CD4-positive, alpha-beta memory T cell (primary cell): ENCODE results near the gene TMEM179. TPM values are rescaled to one million over a fixed set of nuclear protein-coding genes. Genes with fewer than 3 reads are reported as not detected.

ENCODE experiments used
- CTCF ChIA-PET: fragments of 350-600 bp; sonication (Branson Sonifier 250); formaldehyde crosslinking; loops from one replicate; lab custom pipeline; 2021; ENCODE audit warnings: inconsistent platforms; ENCODE audit not compliant: partially characterized antibody; lab: Charles Lee
- POLR2A ChIA-PET: fragments of 350-600 bp; sonication (Branson Sonifier 250); formaldehyde crosslinking; loops from one replicate; lab custom pipeline; 2021; ENCODE audit not compliant: partially characterized antibody; lab: Charles Lee
- DNase-seq, 5 donors: peaks; one replicate each; pipeline versions ENCODE4 v3.0.0 to v3.0.0-alpha.2; 2020 to 2022; ENCODE audit warnings: mixed read lengths in 1 of 5
- H3K27ac ChIP-seq: one replicate; pipeline ENCODE4 v1.7.0; 2013; ENCODE audit warnings: low read depth, low read length
- H3K27me3 ChIP-seq: 2 replicates; pipeline ENCODE4 v1.7.0; 2013; ENCODE audit warnings: mild to moderate bottlenecking, low read length, moderate library complexity; ENCODE audit not compliant: insufficient read depth
- H3K36me3 ChIP-seq: 2 replicates; pipeline ENCODE4 v1.7.0; 2013; ENCODE audit warnings: mild to moderate bottlenecking, low read length, moderate library complexity; ENCODE audit not compliant: insufficient read depth
- H3K4me1 ChIP-seq: 2 replicates; pipeline ENCODE4 v1.7.0; 2013; ENCODE audit warnings: mild to moderate bottlenecking, low read length, moderate library complexity; ENCODE audit not compliant: insufficient read depth
- H3K4me3 ChIP-seq, 2 donors: one replicate each; pipeline ENCODE4 v1.7.0; 2013; ENCODE audit warnings: low read length in 2 of 2, mild to moderate bottlenecking in 1 of 2
- H3K9me3 ChIP-seq, 2 donors: one replicate each; pipeline ENCODE4 v1.7.0; 2013; ENCODE audit warnings: low read length in 2 of 2, control low read depth in 1 of 2; ENCODE audit not compliant: control insufficient read depth in 1 of 2
- H3K27ac Mint-ChIP-seq, 7 donors: one replicate each; pipeline ENCODE4 v1.8.0; 2020 to 2021; ENCODE audit warnings: mixed read lengths in 7 of 7, mild to moderate bottlenecking in 6 of 7, inconsistent platforms in 3 of 7, moderate library complexity in 3 of 7
- H3K27me3 Mint-ChIP-seq, 2 donors: one replicate each; pipeline ENCODE4 v1.8.0; 2020 to 2021; ENCODE audit warnings: mixed read lengths in 2 of 2
- H3K36me3 Mint-ChIP-seq, 2 donors: one replicate each; pipeline ENCODE4 v1.8.0; 2020 to 2021; ENCODE audit warnings: mixed read lengths in 2 of 2, inconsistent platforms in 1 of 2, mild to moderate bottlenecking in 1 of 2
- H3K4me1 Mint-ChIP-seq, 4 donors: one replicate each; pipeline ENCODE4 v1.8.0; 2020 to 2021; ENCODE audit warnings: mixed read lengths in 4 of 4, mild to moderate bottlenecking in 1 of 4
- H3K4me3 Mint-ChIP-seq, 8 donors: one replicate each; pipeline ENCODE4 v1.8.0; 2020 to 2021; ENCODE audit warnings: mixed read lengths in 8 of 8, mild to moderate bottlenecking in 7 of 8, moderate library complexity in 6 of 8, inconsistent platforms in 3 of 8
- H3K9me3 Mint-ChIP-seq, 8 donors: one replicate each; pipeline ENCODE4 v1.8.0; 2020 to 2021; ENCODE audit warnings: mixed read lengths in 8 of 8, mild to moderate bottlenecking in 5 of 8, inconsistent platforms in 3 of 8, moderate library complexity in 1 of 8
- intact Hi-C: fragments of 100-400 bp; cut with micrococcal nuclease; formaldehyde crosslinking; loops from one replicate; pipeline ENCODE4 v1.15.1; 2023
- polyA plus RNA-seq, 2 donors: library from polyadenylated mRNA; unstranded; fragments of 300-500 nt; fragmentation: Illumina TruSeq; gene quantifications; one replicate each; pipeline ENCODE4 v1.2.3, GENCODE V29; 2021
- total RNA-seq, 2 experiments: library from RNA; stranded (reverse); gene quantifications; one replicate each; pipeline ENCODE4 v1.2.3, GENCODE V29; 2021

The TMEM179 gene
- total and polyA plus RNA-seq, 4 experiments from 2014 or later, result not detected

GRCh38 chr14:104589338-104590195, 15.0 kb downstream of the TMEM179 start:
- peaks cover 7 to 13% of the 10 kb centered on the region in 2 donors for H3K27me3 Mint-ChIP-seq
- peaks cover 0 to 4% (median 0%) of the 10 kb centered on the region in 4 donors for H3K4me1 Mint-ChIP-seq

GRCh38 chr14:104588066-104588857, 16.3 kb downstream of the TMEM179 start:
- intact Hi-C loops, result no loop called here
- no peak overlapping the region for H3K4me3 Mint-ChIP-seq
- H3K4me1 Mint-ChIP-seq, result peaks cover 0 to 4% (median 0%) of the 10 kb centered on the region in 4 donors
- no peaks in the 10 kb centered on the region for H3K36me3 Mint-ChIP-seq
- Histone ChIP-seq H3K27ac (no peak overlapping the region), H3K27me3 (no peaks in the 10 kb centered on the region), H3K4me1 (no peaks in the 10 kb centered on the region), H3K4me3 (no peak overlapping the region), H3K9me3 (no peaks in the 10 kb centered on the region), H3K36me3 (no peaks in the 10 kb centered on the region)
- H3K27ac Mint-ChIP-seq, result no peak overlapping the region
- no peak for DNase-seq
- ChIA-PET CTCF (no interaction called here), POLR2A (no interaction called here)
- no peaks in the 10 kb centered on the region for H3K9me3 Mint-ChIP-seq
- peaks cover 9 to 15% of the 10 kb centered on the region in 2 donors for H3K27me3 Mint-ChIP-seq

More at GRCh38 chr14:104589338-104590195, 15.0 kb downstream of the TMEM179 start:
- no peak overlapping the region for H3K27ac ChIP-seq
- H3K36me3 ChIP-seq, result no peaks in the 10 kb centered on the region
- CTCF ChIA-PET, result no interaction called here
- H3K36me3 Mint-ChIP-seq, result no peaks in the 10 kb centered on the region
- H3K4me3 ChIP-seq, result no peak overlapping the region
- H3K9me3 ChIP-seq, result no peaks in the 10 kb centered on the region
- H3K27ac Mint-ChIP-seq, result no peak overlapping the region
- H3K4me3 Mint-ChIP-seq, result no peak overlapping the region
- POLR2A ChIA-PET, result no interaction called here
- no peaks in the 10 kb centered on the region for H3K9me3 Mint-ChIP-seq
- intact Hi-C loops, result no loop called here
- no peaks in the 10 kb centered on the region for H3K4me1 ChIP-seq
- no peaks in the 10 kb centered on the region for H3K27me3 ChIP-seq
- DNase-seq, result no peak

DNA sequence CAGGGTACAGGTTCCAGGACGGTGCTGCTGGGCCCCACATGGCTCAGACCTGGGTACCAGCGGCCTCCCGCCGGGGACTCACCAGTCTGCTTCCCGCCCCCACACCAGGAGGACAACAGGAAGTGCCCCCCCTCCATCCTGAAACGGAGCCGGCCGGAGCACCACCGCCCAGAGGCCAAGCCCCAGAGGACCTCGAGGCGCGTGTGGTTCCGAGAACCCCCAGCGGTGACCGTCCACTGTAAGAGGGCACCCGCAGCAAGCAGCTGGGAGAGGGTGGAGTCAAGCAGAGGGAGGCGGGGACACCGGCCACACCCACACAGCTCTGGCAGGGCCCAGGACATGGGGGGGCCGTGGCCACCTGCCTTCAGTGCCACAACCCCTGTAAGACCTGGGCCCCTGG, 16.9 kb downstream of the TMEM179 start:
- H3K4me1 Mint-ChIP-seq, result peaks cover 0 to 4% (median 0%) of the 10 kb centered on the region in 4 donors
- ChIA-PET CTCF (no interaction called here), POLR2A (no interaction called here)
- no peaks in the 10 kb centered on the region for H3K4me1 ChIP-seq
- H3K36me3 ChIP-seq, result no peaks in the 10 kb centered on the region
- H3K27me3 Mint-ChIP-seq, result peaks cover 9 to 15% of the 10 kb centered on the region in 2 donors
- H3K9me3 Mint-ChIP-seq, result no peaks in the 10 kb centered on the region
- DNase-seq, result no peak
- H3K4me3 Mint-ChIP-seq, result no peak overlapping the region
- intact Hi-C loops, result no loop called here
- H3K27ac Mint-ChIP-seq, result no peak overlapping the region
- no peak overlapping the region for H3K27ac ChIP-seq
- H3K4me3 ChIP-seq, result no peak overlapping the region
- no peaks in the 10 kb centered on the region for H3K9me3 ChIP-seq
- H3K36me3 Mint-ChIP-seq, result no peaks in the 10 kb centered on the region
- H3K27me3 ChIP-seq, result no peaks in the 10 kb centered on the region

GRCh38 chr14:104586832-104587620, 17.5 kb downstream of the TMEM179 start:
- Mint-ChIP-seq H3K27me3 (peaks cover 6 to 9% of the 10 kb centered on the region in 2 donors), H3K4me1 (no peaks in the 10 kb centered on the region), H3K4me3 (no peak overlapping the region), H3K27ac (peak overlapping the region in 1 of 7 donors; percentile 22), H3K36me3 (no peaks in the 10 kb centered on the region), H3K9me3 (no peaks in the 10 kb centered on the region)
- intact Hi-C loops, result no loop called here
- no peak for DNase-seq
- H3K27me3 ChIP-seq, result no peaks in the 10 kb centered on the region
- POLR2A ChIA-PET, result no interaction called here
- H3K9me3 ChIP-seq, result no peaks in the 10 kb centered on the region
- CTCF ChIA-PET, result no interaction called here
- H3K27ac ChIP-seq, result no peak overlapping the region
- no peak overlapping the region for H3K4me3 ChIP-seq
- H3K36me3 ChIP-seq, result no peaks in the 10 kb centered on the region
- H3K4me1 ChIP-seq, result no peaks in the 10 kb centered on the region

DNA sequence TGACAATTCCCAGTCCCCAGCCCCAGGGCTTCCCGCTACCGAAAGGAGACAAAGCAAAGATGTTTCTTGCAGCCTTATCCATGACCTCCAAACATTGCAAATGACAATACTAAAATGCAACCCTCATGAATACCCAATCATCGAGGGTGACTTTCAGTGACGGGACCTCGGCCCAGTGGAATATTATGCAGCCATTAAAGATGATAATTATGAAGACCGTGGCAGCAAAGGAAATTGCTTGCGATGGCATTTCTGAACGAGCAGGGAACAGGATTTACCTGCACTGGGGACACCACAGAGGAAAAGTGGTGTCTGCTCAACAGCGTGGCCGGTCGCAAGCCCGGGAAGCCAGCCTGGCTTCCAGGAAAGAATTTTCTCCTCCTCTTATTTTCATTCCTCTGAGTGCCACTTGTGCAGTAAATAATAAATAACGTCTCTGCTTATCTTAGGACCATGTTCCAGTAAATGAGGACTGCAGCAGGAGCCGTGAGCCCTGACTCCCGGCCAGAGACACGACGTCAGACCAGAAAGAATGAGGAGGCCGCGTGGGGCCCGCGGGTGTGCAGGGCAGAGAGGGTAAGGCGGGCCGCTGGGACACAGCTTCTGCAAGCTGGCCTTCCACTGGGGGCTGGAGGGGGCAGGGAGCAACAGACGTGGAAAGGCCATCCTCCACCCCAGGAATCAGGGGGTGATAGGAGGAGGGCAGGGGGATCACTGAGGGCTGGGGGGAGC, 18.4 kb downstream of the TMEM179 start:
- no peak overlapping the region for H3K4me3 Mint-ChIP-seq
- no peaks in the 10 kb centered on the region for H3K36me3 ChIP-seq
- H3K4me1 Mint-ChIP-seq, result no peaks in the 10 kb centered on the region
- no peaks in the 10 kb centered on the region for H3K27me3 ChIP-seq
- ChIA-PET CTCF (no interaction called here), POLR2A (no interaction called here)
- H3K27me3 Mint-ChIP-seq, result peaks cover 6 to 10% of the 10 kb centered on the region in 2 donors
- no peaks in the 10 kb centered on the region for H3K36me3 Mint-ChIP-seq
- H3K9me3 Mint-ChIP-seq, result no peaks in the 10 kb centered on the region
- H3K27ac Mint-ChIP-seq, result no peak overlapping the region
- H3K4me3 ChIP-seq, result no peak overlapping the region
- intact Hi-C loops, result no loop called here
- no peaks in the 10 kb centered on the region for H3K4me1 ChIP-seq
- H3K9me3 ChIP-seq, result no peaks in the 10 kb centered on the region
- no peak for DNase-seq
- H3K27ac ChIP-seq, result no peak overlapping the region

GRCh38 chr14:104584557-104584956, 20.0 kb downstream of the TMEM179 start:
- Mint-ChIP-seq H3K36me3 (no peaks in the 10 kb centered on the region), H3K4me3 (no peak overlapping the region), H3K27me3 (peaks cover 6 to 8% of the 10 kb centered on the region in 2 donors), H3K27ac (no peak overlapping the region), H3K4me1 (no peaks in the 10 kb centered on the region), H3K9me3 (no peaks in the 10 kb centered on the region)
- Histone ChIP-seq H3K36me3 (no peaks in the 10 kb centered on the region), H3K4me3 (no peak overlapping the region), H3K27ac (no peak overlapping the region), H3K27me3 (no peaks in the 10 kb centered on the region), H3K4me1 (no peaks in the 10 kb centered on the region), H3K9me3 (no peaks in the 10 kb centered on the region)
- CTCF ChIA-PET, result no interaction called here
- DNase-seq, result no peak
- POLR2A ChIA-PET, result no interaction called here
- intact Hi-C loops, result no loop called here
